A549 (cell line): ENCODE results near the gene SRPK1. TPM values are rescaled to one million over a fixed set of nuclear protein-coding genes. Genes with fewer than 3 reads are reported as not detected.

Source experiments
- ATAC-seq, 2 experiments: fragments of 200-7000 bp in 1 of 2; fragments of >200 bp in 1 of 2; cut with Nextera tagmentation in 1 of 2; cut with Tn5 transposase in 1 of 2; 3 replicates each; pipeline versions ENCODE4 v1.8.0 to v1.9.1; 2018 to 2020; ENCODE audit warnings: mild to moderate bottlenecking in 1 of 2, moderate library complexity in 1 of 2
- CTCF ChIA-PET: fragments of 300-600 bp; sonication (Branson Sonifier 250); formaldehyde crosslinking; extraction: SDS; loops from one replicate; lab custom pipeline; 2021; ENCODE audit warnings: antibody characterized with exemption, inconsistent platforms; lab: Yijun Ruan, JAX
- POLR2A ChIA-PET: fragments of 350-600 bp; formaldehyde crosslinking; extraction: SDS; loops from one replicate; lab custom pipeline; 2021; ENCODE audit warnings: antibody characterized with exemption, inconsistent platforms; lab: Yijun Ruan, JAX
- DNase-seq, 2 experiments: peaks; one replicate each; pipeline versions ENCODE4 v3.0.0 to v3.0.0-alpha.2; 2011 to 2016; ENCODE audit warnings: low read depth in 1 of 2, low spot score in 1 of 2
- FAIRE-seq: peaks from 2 replicates; lab custom pipeline; 2011; peaks lifted over from hg19 to GRCh38; lab: Jason Lieb, UNC
- H3K27ac ChIP-seq, 2 experiments: fragments of >200 bp; sonication (Bioruptor Twin); formaldehyde crosslinking; 3 replicates each; pipeline ENCODE4 v1.5.1; 2016 to 2017
- H3K4me1 ChIP-seq: fragments of >200 bp; sonication (Bioruptor Twin); formaldehyde crosslinking; 3 replicates; pipeline ENCODE4 v1.6.1; 2016
- H3K4me2 ChIP-seq: fragments of >200 bp; sonication (Bioruptor Twin); formaldehyde crosslinking; 3 replicates; pipeline ENCODE4 v1.6.1; 2016
- H3K4me3 ChIP-seq: fragments of >200 bp; sonication (Bioruptor Twin); formaldehyde crosslinking; 3 replicates; pipeline ENCODE4 v1.5.1; 2016
- H3K9me3 ChIP-seq: fragments of >200 bp; sonication (Bioruptor Twin); formaldehyde crosslinking; 3 replicates; pipeline ENCODE4 v1.6.1; 2016
- BHLHE40 ChIP-seq: IDR thresholded peaks from 2 replicates; pipeline ENCODE4 v1.6.1; 2012; ENCODE audit warnings: low read depth, low read length, inconsistent platforms
- CBX2 ChIP-seq: fragments of 200-600 bp; sonication (generic); IDR thresholded peaks from 2 replicates; pipeline ENCODE4 v1.6.1; 2016; ENCODE audit warnings: low read depth, mild to moderate bottlenecking, borderline replicate concordance
- CEBPB ChIP-seq, 2 experiments: fragments of >200 bp in 1 of 2; sonication (Bioruptor Twin) in 1 of 2; formaldehyde crosslinking in 1 of 2; IDR thresholded peaks; 2 replicates each; pipeline ENCODE4 v1.6.1; 2012 to 2016
- CHD2 ChIP-seq: fragments of 150-350 bp; IDR thresholded peaks from 2 replicates; pipeline ENCODE4 v1.6.1; 2014; ENCODE audit warnings: low read length; ENCODE audit not compliant: partially characterized antibody
- CHD4 ChIP-seq: fragments of 200-600 bp; sonication (generic); IDR thresholded peaks from 2 replicates; pipeline ENCODE4 v1.6.1; 2016; ENCODE audit warnings: antibody characterized with exemption, mild to moderate bottlenecking, borderline replicate concordance
- CTCF ChIP-seq: fragments of >200 bp; sonication (Bioruptor Twin); formaldehyde crosslinking; IDR thresholded peaks from 3 replicates; pipeline ENCODE4 v1.5.1; 2016
- EHF ChIP-seq: fragments of 250-450 bp; sonication (Bioruptor Pico); IDR thresholded peaks from 2 replicates; pipeline ENCODE4 v1.5.0; 2020; ENCODE audit warnings: mild to moderate bottlenecking
- EHMT2 ChIP-seq: fragments of 200-600 bp; sonication (generic); IDR thresholded peaks from 2 replicates; pipeline ENCODE4 v1.6.1; 2016; ENCODE audit warnings: antibody characterized with exemption, low read depth, mild to moderate bottlenecking, moderate library complexity
- FOSL2 ChIP-seq, 2 experiments: fragments of 450-650 bp in 1 of 2; fragments of >200 bp in 1 of 2; sonication (Bioruptor Twin) in 1 of 2; formaldehyde crosslinking; IDR thresholded peaks; 2 replicates each; pipeline versions ENCODE4 v1.5.0 to v1.6.1; 2016 to 2020; ENCODE audit warnings: mild to moderate bottlenecking in 1 of 2, moderate library complexity in 1 of 2
- GATA3 ChIP-seq: IDR thresholded peaks from 2 replicates; pipeline ENCODE4 v1.6.1; 2012; ENCODE audit warnings: borderline replicate concordance
- HDAC2 ChIP-seq: fragments of 200-600 bp; sonication (generic); IDR thresholded peaks from 2 replicates; pipeline ENCODE4 v1.6.1; 2016
- HEYL ChIP-seq: fragments of 250-450 bp; sonication (Bioruptor Pico); IDR thresholded peaks from 2 replicates; pipeline ENCODE4 v1.8.0; 2021; ENCODE audit warnings: mild to moderate bottlenecking, moderate library complexity
- JUN ChIP-seq, 2 experiments: fragments of >200 bp; sonication (Bioruptor Twin); formaldehyde crosslinking; IDR thresholded peaks; 2 replicates in 1 of 2; 3 replicates in 1 of 2; pipeline ENCODE4 v1.6.1; 2016 to 2017
- KDM1A ChIP-seq: fragments of 200-600 bp; sonication (generic); IDR thresholded peaks from 2 replicates; pipeline ENCODE4 v1.6.1; 2016; ENCODE audit warnings: low read depth, mild to moderate bottlenecking
- MAFK ChIP-seq: fragments of 450-650 bp; IDR thresholded peaks from 2 replicates; pipeline ENCODE4 v1.6.1; 2014; ENCODE audit not compliant: partially characterized antibody
- MAZ ChIP-seq: fragments of 150-350 bp; IDR thresholded peaks from 2 replicates; pipeline ENCODE4 v1.6.1; 2014; ENCODE audit warnings: antibody characterized with exemption, low read depth, low read length, borderline replicate concordance
- MYC ChIP-seq: IDR thresholded peaks from 2 replicates; pipeline ENCODE4 v1.6.1; 2012; ENCODE audit warnings: mild to moderate bottlenecking, inconsistent platforms, low read length, improper control_type of control experiment, borderline replicate concordance
- NFE2L2 ChIP-seq: fragments of 150-350 bp; conservative IDR thresholded peaks from 2 replicates; pipeline ENCODE4 v1.6.1; 2014; ENCODE audit warnings: low read length
- NR3C1 ChIP-seq: fragments of >200 bp; sonication (Bioruptor Twin); formaldehyde crosslinking; IDR thresholded peaks from 3 replicates; pipeline ENCODE4 v1.6.1; 2017
- POLR2AphosphoS2 ChIP-seq: conservative IDR thresholded peaks from 2 replicates; pipeline ENCODE4 v1.6.1; 2012; ENCODE audit warnings: low read length, improper control_type of control experiment, inconsistent platforms
- SREBF2 ChIP-seq: fragments of 450-650 bp; IDR thresholded peaks from 2 replicates; pipeline ENCODE4 v1.6.1; 2014; ENCODE audit warnings: mild to moderate bottlenecking, moderate library complexity
- TFCP2L1 ChIP-seq: fragments of 250-450 bp; sonication (Bioruptor Pico); IDR thresholded peaks from 2 replicates; pipeline ENCODE4 v1.5.0; 2021; ENCODE audit warnings: mild to moderate bottlenecking
- TP53 ChIP-seq: fragments of 250-450 bp; sonication (Bioruptor Pico); IDR thresholded peaks from 2 replicates; pipeline ENCODE4 v1.5.0; 2021; ENCODE audit warnings: mild to moderate bottlenecking, moderate library complexity
- ZC3H11A ChIP-seq: fragments of 450-650 bp; IDR thresholded peaks from 2 replicates; pipeline ENCODE4 v1.6.1; 2014; ENCODE audit warnings: antibody characterized with exemption, mild to moderate bottlenecking
- WGBS: methylation state at CpG from one replicate; pipeline ENCODE4 v1.1.6; 2017; ENCODE audit errors: missing lambda C conversion rate; 5-methylcytosine and 5-hydroxymethylcytosine counted together
- polyA plus RNA-seq, 4 experiments: library from polyadenylated mRNA; depleted of rRNA in 3 of 4; stranded (reverse); fragments of >200 nt; fragmentation: RNase III in 1 of 4; extraction: RNeasy Plus Mini Kit Qiagen cat#74134 plus additional on column Dnase treatment in 1 of 4; gene quantifications; 2 replicates in 3 of 4; 3 replicates in 1 of 4; pipeline ENCODE4 v1.2.3, GENCODE V29; 2011 to 2017
- TF ChIP-seq, protein P1 (sequence below): fragments of 200-600 bp; sonication (generic); IDR thresholded peaks from 2 replicates; pipeline ENCODE4 v1.6.1; 2016; ENCODE audit warnings: antibody characterized with exemption, mild to moderate bottlenecking, moderate library complexity
- TF ChIP-seq, protein P2 (sequence below): IDR thresholded peaks from 2 replicates; pipeline ENCODE4 v1.6.1; 2012

SRPK1 gene
- polyA plus RNA-seq, 2 of the 4 experiments (the other 2 are of a cell fraction), result 46.9 to 65.9 TPM

DNA sequence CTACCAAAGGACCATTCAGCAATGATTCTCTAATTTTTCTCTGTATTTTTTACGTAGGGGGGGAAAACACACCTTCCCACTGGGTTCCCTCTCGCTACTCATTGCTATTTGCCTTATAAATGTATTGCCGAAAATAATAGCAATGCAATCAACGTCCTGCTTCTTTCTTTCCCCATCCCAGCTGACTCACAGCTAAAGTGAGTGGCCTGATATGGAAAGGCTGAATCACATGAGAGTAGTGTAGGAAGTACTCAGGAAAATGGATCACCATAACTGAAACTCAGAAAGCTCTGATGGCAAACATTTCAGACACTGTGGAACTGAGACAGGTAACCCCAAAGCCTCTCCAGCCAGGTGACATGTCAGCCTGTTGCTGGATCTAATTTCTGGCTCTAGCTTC is 49.3 kb upstream of the SRPK1 start:
- Histone ChIP-seq H3K27ac (no peak overlapping the region), H3K4me3 (no peak overlapping the region), H3K4me1 (peaks cover 19% of the 10 kb centered on the region; the same call in 2 of the 3 replicates), H3K4me2 (no peak overlapping the region), H3K9me3 (no peaks in the 10 kb centered on the region)
- DNase-seq, result no peak
- ChIA-PET CTCF (interaction anchor here (0.7 kb wide), 1 partner anchor 11 kb away, joined by 3 read pairs; no protein-coding TSS in a partner anchor), POLR2A (no interaction called here)
- WGBS, result 65% methylated on average over 4 of the region's 4 CpGs
- no peak for FAIRE-seq
- TF ChIP-seq KDM1A (no peak), NR3C1 (no peak), MAFK (no peak), ZC3H11A (no peak), TFCP2L1 (CRISPR knock-in tag) (no peak), HDAC2 (no peak), TP53 (no peak), CEBPB (IDR thresholded peaks at IDR 0.05) (no peak), SREBF2 (no peak), EHF (CRISPR knock-in tag) (no peak), CTCF (no peak), EHMT2 (no peak), HEYL (CRISPR knock-in tag) (no peak), GATA3 (no peak), MYC (no peak), CHD2 (no peak)
- TF ChIP-seq, protein P1, sequence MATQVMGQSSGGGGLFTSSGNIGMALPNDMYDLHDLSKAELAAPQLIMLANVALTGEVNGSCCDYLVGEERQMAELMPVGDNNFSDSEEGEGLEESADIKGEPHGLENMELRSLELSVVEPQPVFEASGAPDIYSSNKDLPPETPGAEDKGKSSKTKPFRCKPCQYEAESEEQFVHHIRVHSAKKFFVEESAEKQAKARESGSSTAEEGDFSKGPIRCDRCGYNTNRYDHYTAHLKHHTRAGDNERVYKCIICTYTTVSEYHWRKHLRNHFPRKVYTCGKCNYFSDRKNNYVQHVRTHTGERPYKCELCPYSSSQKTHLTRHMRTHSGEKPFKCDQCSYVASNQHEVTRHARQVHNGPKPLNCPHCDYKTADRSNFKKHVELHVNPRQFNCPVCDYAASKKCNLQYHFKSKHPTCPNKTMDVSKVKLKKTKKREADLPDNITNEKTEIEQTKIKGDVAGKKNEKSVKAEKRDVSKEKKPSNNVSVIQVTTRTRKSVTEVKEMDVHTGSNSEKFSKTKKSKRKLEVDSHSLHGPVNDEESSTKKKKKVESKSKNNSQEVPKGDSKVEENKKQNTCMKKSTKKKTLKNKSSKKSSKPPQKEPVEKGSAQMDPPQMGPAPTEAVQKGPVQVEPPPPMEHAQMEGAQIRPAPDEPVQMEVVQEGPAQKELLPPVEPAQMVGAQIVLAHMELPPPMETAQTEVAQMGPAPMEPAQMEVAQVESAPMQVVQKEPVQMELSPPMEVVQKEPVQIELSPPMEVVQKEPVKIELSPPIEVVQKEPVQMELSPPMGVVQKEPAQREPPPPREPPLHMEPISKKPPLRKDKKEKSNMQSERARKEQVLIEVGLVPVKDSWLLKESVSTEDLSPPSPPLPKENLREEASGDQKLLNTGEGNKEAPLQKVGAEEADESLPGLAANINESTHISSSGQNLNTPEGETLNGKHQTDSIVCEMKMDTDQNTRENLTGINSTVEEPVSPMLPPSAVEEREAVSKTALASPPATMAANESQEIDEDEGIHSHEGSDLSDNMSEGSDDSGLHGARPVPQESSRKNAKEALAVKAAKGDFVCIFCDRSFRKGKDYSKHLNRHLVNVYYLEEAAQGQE, result no peak
- no peak for ATAC-seq

GRCh38 chr6:35969646-35970045 is 48.7 kb upstream of the SRPK1 start:
- CTCF ChIA-PET, result interaction anchor here (0.7 to 1.2 kb wide), 2 partner anchors 11 to 18 kb away, joined by 3 read pairs; no protein-coding TSS in a partner anchor
- Histone ChIP-seq H3K9me3 (no peaks in the 10 kb centered on the region), H3K4me3 (no peak overlapping the region), H3K4me1 (peaks cover 19% of the 10 kb centered on the region; the same call in 2 of the 3 replicates), H3K4me2 (no peak overlapping the region), H3K27ac (no peak overlapping the region)
- TF ChIP-seq EHMT2 (no peak), CBX2 (no peak), CTCF (no peak), NFE2L2 (no peak), NR3C1 (no peak), FOSL2 (IDR thresholded peaks at IDR 0.05) (no peak), FOSL2 (CRISPR knock-in tag; IDR thresholded peaks at IDR 0.05) (no peak), POLR2AphosphoS2 (no peak), CHD4 (no peak), TP53 (no peak), JUN (IDR thresholded peaks at IDR 0.05) (no peak), BHLHE40 (no peak), MAZ (no peak), KDM1A (no peak)
- TF ChIP-seq, protein P2, sequence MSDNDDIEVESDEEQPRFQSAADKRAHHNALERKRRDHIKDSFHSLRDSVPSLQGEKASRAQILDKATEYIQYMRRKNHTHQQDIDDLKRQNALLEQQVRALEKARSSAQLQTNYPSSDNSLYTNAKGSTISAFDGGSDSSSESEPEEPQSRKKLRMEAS, result no peak
- FAIRE-seq, result no peak
- POLR2A ChIA-PET, result no interaction called here
- DNase-seq, result no peak
- no peak for ATAC-seq
